GM13977 (cell line): Measurements from ENCODE around the gene RPS6KC1.
"Not testable (repeated sequence)": the region's sequence is repeated elsewhere in the genome, so short reads cannot be mapped to it uniquely, and the experiment has no call there.

ENCODE experiments used
- DNase-seq: peaks from one replicate; pipeline ENCODE4 v3.0.0; 2012; ENCODE audit warnings: low spot score
- CTCF ChIP-seq: IDR thresholded peaks from 2 replicates; pipeline ENCODE4 v1.5.1; 2012; ENCODE audit warnings: mild to moderate bottlenecking, control low read depth; ENCODE audit not compliant: insufficient read depth; ENCODE audit errors: extremely low read depth, missing control alignments
- in situ Hi-C: fragments of 300-500 bp; cut with MboI; formaldehyde crosslinking; loops from one replicate; pipeline ENCODE4 v1.12.0; 2022; ENCODE audit warnings: low sequenced_read_pairs, low pct_unique_long_range_greater_than_20kb, mixed read lengths, inconsistent platforms; ENCODE audit not compliant: unreplicated experiment

Gene RPS6KC1

GRCh38 chr1:213292614-213293013 is 241.6 kb downstream of the RPS6KC1 start:
- TF ChIP-seq CTCF = no peak
- no peak for DNase-seq
- in situ Hi-C loops = no loop called here

GRCh38 chr1:213295860-213296259 is 244.8 kb downstream of the RPS6KC1 start:
- no peak for TF ChIP-seq CTCF
- in situ Hi-C loops = no loop called here
- no peak for DNase-seq

- no peak for TF ChIP-seq CTCF
- DNase-seq = no peak
- in situ Hi-C loops = no loop called here
Observed at GRCh38 chr1:213296558-213296957, 245.5 kb downstream of the RPS6KC1 start.

GRCh38 chr1:213297021-213297420 is 246.0 kb downstream of the RPS6KC1 start:
- no peak for TF ChIP-seq CTCF
- in situ Hi-C loops = no loop called here
- no peak for DNase-seq

- in situ Hi-C loops = no loop called here
- no peak for TF ChIP-seq CTCF
- DNase-seq = no peak
Observed at GRCh38 chr1:213300433-213300832, 249.4 kb downstream of the RPS6KC1 start.

- DNase-seq, in situ Hi-C loops: not testable (repeated sequence)
Observed at GRCh38 chr1:213301524-213301923, 250.5 kb downstream of the RPS6KC1 start.

GRCh38 chr1:213303286-213303685 is 252.2 kb downstream of the RPS6KC1 start:
- in situ Hi-C loops = no loop called here
- no peak for DNase-seq
- TF ChIP-seq CTCF = no peak
